A549 (cell line): ENCODE measurements around the gene ENDOG.
"Not testable (repeated sequence)": the region's sequence is repeated elsewhere in the genome, so short reads cannot be mapped to it uniquely, and the experiment has no call there.

Experiments used
- CEBPB ChIP-seq, 2 experiments: fragments of >200 bp in 1 of 2; sonication (Bioruptor Twin) in 1 of 2; formaldehyde crosslinking in 1 of 2; IDR thresholded peaks; 2 replicates each; pipeline ENCODE4 v1.6.1; 2012 to 2016
- CHD2 ChIP-seq: fragments of 150-350 bp; IDR thresholded peaks from 2 replicates; pipeline ENCODE4 v1.6.1; 2014; ENCODE audit warnings: low read length; ENCODE audit not compliant: partially characterized antibody
- CHD4 ChIP-seq: fragments of 200-600 bp; sonication (generic); IDR thresholded peaks from 2 replicates; pipeline ENCODE4 v1.6.1; 2016; ENCODE audit warnings: antibody characterized with exemption, mild to moderate bottlenecking, borderline replicate concordance
- KDM1A ChIP-seq: fragments of 200-600 bp; sonication (generic); IDR thresholded peaks from 2 replicates; pipeline ENCODE4 v1.6.1; 2016; ENCODE audit warnings: low read depth, mild to moderate bottlenecking
- POLR2A ChIP-seq: IDR thresholded peaks from 2 replicates; pipeline ENCODE4 v1.6.1; 2012; ENCODE audit warnings: mild to moderate bottlenecking, low read length
- POLR2AphosphoS2 ChIP-seq: conservative IDR thresholded peaks from 2 replicates; pipeline ENCODE4 v1.6.1; 2012; ENCODE audit warnings: low read length, improper control_type of control experiment, inconsistent platforms
- RNF2 ChIP-seq: fragments of 200-600 bp; sonication (generic); IDR thresholded peaks from 2 replicates; pipeline ENCODE4 v1.6.1; 2016; ENCODE audit warnings: low read depth, mild to moderate bottlenecking, antibody characterized with exemption, moderate library complexity, borderline replicate concordance
- SMC3 ChIP-seq: fragments of >200 bp; sonication (Bioruptor Twin); formaldehyde crosslinking; IDR thresholded peaks from 3 replicates; pipeline ENCODE4 v1.6.1; 2018; ENCODE audit warnings: inconsistent platforms
- ZC3H11A ChIP-seq: fragments of 450-650 bp; IDR thresholded peaks from 2 replicates; pipeline ENCODE4 v1.6.1; 2014; ENCODE audit warnings: antibody characterized with exemption, mild to moderate bottlenecking
- ZFP36 ChIP-seq: fragments of 450-650 bp; IDR thresholded peaks from 2 replicates; pipeline ENCODE4 v1.6.1; 2014; ENCODE audit warnings: borderline replicate concordance; ENCODE audit not compliant: partially characterized antibody
- TF ChIP-seq, protein P1 (sequence below): fragments of >200 bp; sonication (Bioruptor Twin); formaldehyde crosslinking; IDR thresholded peaks from 3 replicates; pipeline ENCODE4 v1.5.1; 2016
- TF ChIP-seq, protein P2 (sequence below): IDR thresholded peaks from 2 replicates; pipeline ENCODE4 v1.6.1; 2012

DNA sequence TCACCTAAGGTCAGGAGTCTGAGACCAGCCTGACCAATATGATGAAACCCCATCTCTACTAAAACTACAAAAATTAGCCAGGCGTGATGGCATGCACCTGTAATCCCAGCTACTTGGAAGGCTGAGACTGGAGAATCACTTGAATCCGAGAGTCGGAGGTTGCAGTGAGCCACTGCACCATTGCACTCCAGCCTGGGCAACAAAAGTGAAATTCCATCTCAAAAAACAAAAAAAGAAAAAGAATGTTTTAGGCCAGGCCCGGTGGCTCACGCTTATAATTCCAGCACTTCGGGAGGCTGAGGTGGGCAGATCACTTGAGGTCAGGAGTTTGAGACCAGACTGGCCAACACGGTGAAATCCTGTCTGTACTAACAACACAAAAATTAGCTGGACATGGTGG is 40.2 kb downstream of the ENDOG start:
- TF ChIP-seq, protein P1, sequence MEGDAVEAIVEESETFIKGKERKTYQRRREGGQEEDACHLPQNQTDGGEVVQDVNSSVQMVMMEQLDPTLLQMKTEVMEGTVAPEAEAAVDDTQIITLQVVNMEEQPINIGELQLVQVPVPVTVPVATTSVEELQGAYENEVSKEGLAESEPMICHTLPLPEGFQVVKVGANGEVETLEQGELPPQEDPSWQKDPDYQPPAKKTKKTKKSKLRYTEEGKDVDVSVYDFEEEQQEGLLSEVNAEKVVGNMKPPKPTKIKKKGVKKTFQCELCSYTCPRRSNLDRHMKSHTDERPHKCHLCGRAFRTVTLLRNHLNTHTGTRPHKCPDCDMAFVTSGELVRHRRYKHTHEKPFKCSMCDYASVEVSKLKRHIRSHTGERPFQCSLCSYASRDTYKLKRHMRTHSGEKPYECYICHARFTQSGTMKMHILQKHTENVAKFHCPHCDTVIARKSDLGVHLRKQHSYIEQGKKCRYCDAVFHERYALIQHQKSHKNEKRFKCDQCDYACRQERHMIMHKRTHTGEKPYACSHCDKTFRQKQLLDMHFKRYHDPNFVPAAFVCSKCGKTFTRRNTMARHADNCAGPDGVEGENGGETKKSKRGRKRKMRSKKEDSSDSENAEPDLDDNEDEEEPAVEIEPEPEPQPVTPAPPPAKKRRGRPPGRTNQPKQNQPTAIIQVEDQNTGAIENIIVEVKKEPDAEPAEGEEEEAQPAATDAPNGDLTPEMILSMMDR: not testable (repeated sequence)
- TF ChIP-seq ZFP36; POLR2AphosphoS2; KDM1A; ZC3H11A; POLR2A; RNF2; CHD2; SMC3; CEBPB (IDR thresholded peaks at IDR 0.05); CHD4: not testable (repeated sequence)
- TF ChIP-seq, protein P2, sequence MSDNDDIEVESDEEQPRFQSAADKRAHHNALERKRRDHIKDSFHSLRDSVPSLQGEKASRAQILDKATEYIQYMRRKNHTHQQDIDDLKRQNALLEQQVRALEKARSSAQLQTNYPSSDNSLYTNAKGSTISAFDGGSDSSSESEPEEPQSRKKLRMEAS: not testable (repeated sequence)
